CD4-positive, CD25-positive, alpha-beta regulatory T cell (primary cell): ENCODE measurements around the gene PEX7. TPM values are rescaled to one million over a fixed set of nuclear protein-coding genes. Genes with fewer than 3 reads are reported as not detected.
A peak's percentile ranks its signal among the peaks of the same experiment; 100 is the strongest.
"Not testable (repeated sequence)": the region's sequence is repeated elsewhere in the genome, so short reads cannot be mapped to it uniquely, and the experiment has no call there.

ENCODE experiments used
- ATAC-seq, 2 donors: fragments of 150-1000 bp; cut with Tn5 transposase; one replicate each; pipeline ENCODE4 v1.10.0; 2021; ENCODE audit warnings: low read depth in 2 of 2, moderate number of reproducible peaks in 2 of 2, moderate library complexity in 1 of 2
- DNase-seq, 3 donors: peaks; one replicate each; pipeline versions ENCODE4 v3.0.0 to v3.0.0-alpha.2; 2012 to 2022; ENCODE audit warnings: mixed read lengths in 1 of 3
- H3K27ac ChIP-seq: one replicate; pipeline ENCODE4 v1.7.0; 2013; ENCODE audit warnings: mild to moderate bottlenecking, low read length; ENCODE audit not compliant: insufficient read depth, poor library complexity, severe bottlenecking
- H3K27me3 ChIP-seq: one replicate; pipeline ENCODE4 v1.7.0; 2013; ENCODE audit warnings: low read length; ENCODE audit not compliant: control insufficient read depth, insufficient read depth
- H3K36me3 ChIP-seq: one replicate; pipeline ENCODE4 v1.7.0; 2013; ENCODE audit warnings: mild to moderate bottlenecking, low read length, moderate library complexity; ENCODE audit not compliant: control insufficient read depth, insufficient read depth
- H3K4me1 ChIP-seq: 2 replicates; pipeline ENCODE4 v1.7.0; 2013; ENCODE audit warnings: mild to moderate bottlenecking, low read length; ENCODE audit not compliant: insufficient read depth, control insufficient read depth, poor library complexity, severe bottlenecking
- H3K4me3 ChIP-seq: one replicate; pipeline ENCODE4 v1.7.0; 2013; ENCODE audit warnings: low read depth, mild to moderate bottlenecking, low read length, moderate library complexity
- H3K9me3 ChIP-seq, 2 experiments: 1 replicate in 1 of 2; 2 replicates in 1 of 2; pipeline ENCODE4 v1.7.0; 2013; ENCODE audit warnings: low read length in 2 of 2, mild to moderate bottlenecking in 1 of 2, moderate library complexity in 1 of 2; ENCODE audit not compliant: control insufficient read depth in 2 of 2
- H3K27ac Mint-ChIP-seq, 3 donors: one replicate each; pipeline ENCODE4 v1.8.0; 2020 to 2022; ENCODE audit warnings: mild to moderate bottlenecking in 3 of 3, mixed read lengths in 3 of 3, moderate library complexity in 2 of 3
- H3K27me3 Mint-ChIP-seq: one replicate; pipeline ENCODE4 v1.8.0; 2022; ENCODE audit warnings: mild to moderate bottlenecking, mixed read lengths
- H3K36me3 Mint-ChIP-seq: one replicate; pipeline ENCODE4 v1.8.0; 2020; ENCODE audit warnings: mixed read lengths
- H3K4me1 Mint-ChIP-seq, 4 donors: one replicate each; pipeline ENCODE4 v1.8.0; 2020 to 2022; ENCODE audit warnings: mixed read lengths in 4 of 4, mild to moderate bottlenecking in 1 of 4
- H3K4me3 Mint-ChIP-seq, 4 donors: one replicate each; pipeline ENCODE4 v1.8.0; 2020 to 2022; ENCODE audit warnings: mild to moderate bottlenecking in 4 of 4, mixed read lengths in 4 of 4, moderate library complexity in 3 of 4
- H3K9me3 Mint-ChIP-seq, 7 donors: one replicate each; pipeline ENCODE4 v1.8.0; 2020 to 2022; ENCODE audit warnings: mixed read lengths in 7 of 7, mild to moderate bottlenecking in 3 of 7, moderate library complexity in 2 of 7
- polyA plus RNA-seq, 4 donors: library from polyadenylated mRNA; unstranded; fragments of 300-500 nt; fragmentation: Illumina TruSeq; gene quantifications; one replicate each; pipeline ENCODE4 v1.2.3, GENCODE V29; 2021
- total RNA-seq: library from RNA; stranded (reverse); gene quantifications from one replicate; pipeline ENCODE4 v1.2.3, GENCODE V29; 2022

Gene PEX7
- total and polyA plus RNA-seq, 5 donors from 2014 or later: 4.1 to 9.4 (median 5.7) TPM

DNA sequence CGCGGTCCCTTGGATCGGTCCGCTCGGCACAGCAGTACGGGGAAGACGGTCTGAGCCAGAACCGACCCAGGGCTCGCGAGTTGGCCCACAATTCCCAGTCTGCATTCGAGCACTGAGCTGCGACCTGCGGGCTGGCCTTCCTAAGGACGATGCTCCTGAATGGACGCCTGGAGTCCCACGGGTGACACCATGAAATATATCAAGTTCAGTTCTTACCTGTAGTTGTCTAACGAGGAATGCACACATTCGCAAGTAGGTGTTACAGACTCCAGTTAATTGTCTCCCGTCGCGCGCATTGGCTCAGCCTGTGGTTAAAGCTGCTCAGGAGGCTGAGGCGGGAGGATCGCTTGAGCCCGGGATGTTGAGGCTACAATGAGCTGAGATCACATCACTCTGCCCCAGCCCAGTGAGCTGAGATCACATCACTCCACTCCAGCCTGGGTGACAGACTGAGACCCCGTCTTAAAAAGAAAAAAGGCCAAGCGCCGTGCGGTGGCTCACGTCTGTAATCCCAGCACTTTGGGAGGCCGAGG lies 802 bp downstream of the PEX7 start:
- peaks cover 23 to 48% (median 32%) of the 10 kb centered on the region in 4 donors for H3K4me1 Mint-ChIP-seq
- Histone ChIP-seq H3K4me3 (peak overlapping the region; percentile 65), H3K36me3 (peaks cover 9% of the 10 kb centered on the region), H3K9me3 (no peaks in the 10 kb centered on the region), H3K27me3 (no peaks in the 10 kb centered on the region), H3K4me1 (peaks cover 10% of the 10 kb centered on the region), H3K27ac (peak overlapping the region; percentile 89)
- H3K27me3 Mint-ChIP-seq: peaks cover 4% of the 10 kb centered on the region
- peak overlapping the region; percentile 88 to 97 (median 92) for H3K4me3 Mint-ChIP-seq
- ATAC-seq: no peak
- no peak for DNase-seq
- peak overlapping the region; percentile 74 to 95 (median 95) for H3K27ac Mint-ChIP-seq
- H3K9me3 Mint-ChIP-seq: peaks cover 0 to 1% (median 0%) of the 10 kb centered on the region in 7 donors
- H3K36me3 Mint-ChIP-seq: peaks cover 27% of the 10 kb centered on the region

DNA sequence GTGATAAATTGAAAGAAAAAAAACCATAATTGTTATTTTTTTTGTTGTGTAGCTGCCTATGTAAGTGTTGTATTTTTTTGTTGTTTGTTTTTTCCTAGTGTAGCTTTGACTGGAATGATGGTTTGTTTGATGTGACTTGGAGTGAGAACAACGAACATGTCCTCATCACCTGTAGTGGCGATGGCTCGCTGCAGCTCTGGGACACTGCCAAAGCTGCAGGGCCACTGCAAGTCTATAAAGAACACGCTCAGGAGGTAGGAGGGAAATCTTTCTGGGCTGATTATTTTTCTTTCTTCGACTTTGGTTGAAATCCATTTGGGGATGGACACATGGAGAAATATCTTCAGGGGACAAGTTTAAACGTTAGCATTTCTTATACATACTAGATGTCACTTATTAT lies 3.8 kb downstream of the PEX7 start:
- Mint-ChIP-seq H3K9me3 (peaks cover 0 to 8% (median 4%) of the 10 kb centered on the region in 7 donors), H3K4me3 (peak overlapping the region in 2 of 4 donors; percentile 49 to 80), H3K36me3 (peaks cover 53% of the 10 kb centered on the region), H3K27me3 (no peaks in the 10 kb centered on the region), H3K4me1 (peaks cover 25 to 52% (median 31%) of the 10 kb centered on the region in 4 donors), H3K27ac (no peak overlapping the region)
- H3K27me3 ChIP-seq: no peaks in the 10 kb centered on the region
- peaks cover 34% of the 10 kb centered on the region for H3K36me3 ChIP-seq
- peaks cover 10% of the 10 kb centered on the region for H3K4me1 ChIP-seq
- ATAC-seq (no peak), DNase-seq (no peak)
- H3K4me3 ChIP-seq: no peak overlapping the region
- no peak overlapping the region for H3K27ac ChIP-seq
- peaks cover 0 to 9% of the 10 kb centered on the region in 2 experiments for H3K9me3 ChIP-seq

DNA sequence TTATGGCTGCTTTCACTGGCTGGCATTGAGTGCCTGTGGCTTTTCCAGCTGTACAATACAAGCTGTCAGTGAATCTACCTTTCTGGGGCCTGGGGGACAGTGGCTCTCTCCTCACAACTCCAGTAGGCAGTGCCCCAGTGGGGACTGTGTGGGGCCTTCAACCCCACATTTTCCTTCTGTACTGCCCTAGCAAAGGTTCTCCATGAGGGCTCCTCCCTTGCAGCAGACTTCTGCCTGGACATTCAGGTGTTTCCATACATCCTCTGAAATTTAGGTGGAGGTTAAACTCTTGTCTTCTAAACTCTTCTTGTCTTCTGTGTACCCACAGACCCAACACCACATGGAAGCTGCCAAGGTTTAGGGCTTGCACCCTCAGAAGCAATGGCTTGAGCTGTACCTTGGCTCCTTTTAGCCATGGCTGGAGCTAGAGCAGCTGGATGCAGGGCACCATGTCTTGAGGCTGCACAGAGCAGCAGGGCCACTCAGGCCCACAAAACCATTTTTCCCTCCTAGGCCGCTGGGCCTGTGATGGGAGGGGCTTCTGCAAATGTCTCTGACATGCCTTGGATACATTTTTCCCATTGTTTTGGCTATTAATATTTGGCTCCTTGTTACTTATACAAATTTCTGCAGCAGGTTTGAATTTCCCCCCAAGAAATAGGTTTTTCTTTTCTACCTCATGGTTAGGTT lies 9.6 kb downstream of the PEX7 start:
- Mint-ChIP-seq H3K27me3 (no peaks in the 10 kb centered on the region), H3K4me3 (no peak overlapping the region), H3K27ac (no peak overlapping the region), H3K9me3 (peaks cover 0 to 19% (median 6%) of the 10 kb centered on the region in 7 donors), H3K36me3 (peaks cover 62% of the 10 kb centered on the region), H3K4me1 (peaks cover 0 to 9% (median 5%) of the 10 kb centered on the region in 4 donors)
- H3K4me3 ChIP-seq: no peak overlapping the region
- no peaks in the 10 kb centered on the region for H3K4me1 ChIP-seq
- DNase-seq (no peak), ATAC-seq (no peak)
- peaks cover 7 to 23% of the 10 kb centered on the region in 2 experiments for H3K9me3 ChIP-seq
- H3K27me3 ChIP-seq: no peaks in the 10 kb centered on the region
- peaks cover 48% of the 10 kb centered on the region for H3K36me3 ChIP-seq
- H3K27ac ChIP-seq: no peak overlapping the region

DNA sequence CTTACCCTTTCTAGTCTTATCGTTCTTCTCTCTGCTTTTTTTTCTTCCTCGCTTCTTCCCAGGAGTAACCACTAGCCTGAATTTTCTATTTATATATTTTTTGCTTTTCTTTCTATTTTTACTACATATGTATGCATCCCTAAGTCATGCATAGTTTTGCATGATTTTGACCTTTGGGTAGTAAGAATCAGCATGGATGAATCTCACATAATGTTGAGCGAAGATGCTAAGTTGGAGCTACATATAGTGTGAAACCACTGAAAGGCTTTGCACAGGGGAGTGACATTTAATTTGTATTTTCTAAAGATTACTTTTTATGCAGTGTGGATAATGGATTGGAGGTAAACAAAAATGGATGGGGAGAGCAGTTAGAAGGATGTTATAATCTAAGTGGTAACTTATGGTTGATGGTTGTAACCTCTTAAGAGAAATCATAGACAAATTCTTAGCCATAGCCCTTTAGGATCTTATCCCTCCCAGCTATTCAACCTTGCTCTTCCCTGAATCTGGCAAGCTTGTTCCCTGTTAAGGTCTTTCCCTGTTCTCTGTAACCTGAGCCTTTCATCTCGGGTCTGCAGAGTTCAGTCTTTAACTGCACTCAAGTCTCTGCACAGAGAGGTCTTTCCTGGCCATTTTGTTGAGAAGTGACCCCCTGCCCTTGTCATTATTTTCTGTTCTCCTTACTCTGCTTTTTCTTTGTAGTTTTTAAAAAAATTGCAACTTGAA lies 18.0 kb downstream of the PEX7 start:
- H3K4me3 Mint-ChIP-seq: no peak overlapping the region
- H3K27me3 Mint-ChIP-seq: no peaks in the 10 kb centered on the region
- peaks cover 0 to 20% (median 8%) of the 10 kb centered on the region in 4 donors for H3K4me1 Mint-ChIP-seq
- no peak overlapping the region for H3K27ac Mint-ChIP-seq
- no peak overlapping the region for H3K4me3 ChIP-seq
- no peak overlapping the region for H3K27ac ChIP-seq
- DNase-seq (no peak), ATAC-seq (no peak)
- H3K36me3 ChIP-seq: peaks cover 5% of the 10 kb centered on the region
- no peaks in the 10 kb centered on the region for H3K27me3 ChIP-seq
- peaks cover 19% of the 10 kb centered on the region for H3K36me3 Mint-ChIP-seq
- H3K9me3 Mint-ChIP-seq: no peaks in the 10 kb centered on the region
- no peaks in the 10 kb centered on the region for H3K9me3 ChIP-seq
- H3K4me1 ChIP-seq: no peaks in the 10 kb centered on the region

DNA sequence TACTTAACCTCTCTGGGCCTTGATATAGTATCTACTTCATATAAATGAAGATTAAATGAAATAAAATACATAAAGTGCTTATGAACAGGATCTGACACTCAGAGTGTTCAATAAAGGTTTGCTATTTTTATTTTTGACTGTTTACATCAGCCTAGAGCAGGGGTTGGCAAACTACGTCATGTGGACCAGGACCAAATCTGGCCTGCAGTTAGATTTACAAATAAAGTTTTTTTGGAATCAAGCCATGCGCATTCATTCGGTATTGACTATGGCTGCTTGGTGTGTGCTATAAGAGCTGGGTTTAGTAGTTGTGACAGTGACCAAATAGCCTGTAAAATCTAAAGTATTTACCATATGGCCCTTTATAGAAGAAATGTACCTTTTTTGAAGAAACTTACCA lies 20.8 kb downstream of the PEX7 start:
- Histone ChIP-seq H3K36me3 (peaks cover 5% of the 10 kb centered on the region), H3K27ac (no peak overlapping the region), H3K9me3 (no peaks in the 10 kb centered on the region), H3K27me3 (no peaks in the 10 kb centered on the region), H3K4me3 (no peak overlapping the region), H3K4me1 (no peaks in the 10 kb centered on the region)
- Mint-ChIP-seq H3K36me3 (peaks cover 26% of the 10 kb centered on the region), H3K27me3 (no peaks in the 10 kb centered on the region), H3K4me3 (no peak overlapping the region), H3K9me3 (peaks cover 0 to 2% (median 0%) of the 10 kb centered on the region in 7 donors), H3K27ac (peak overlapping the region in 1 of 3 donors; percentile 39), H3K4me1 (peaks cover 4 to 21% (median 11%) of the 10 kb centered on the region in 4 donors)
- ATAC-seq (no peak), DNase-seq (no peak)

DNA sequence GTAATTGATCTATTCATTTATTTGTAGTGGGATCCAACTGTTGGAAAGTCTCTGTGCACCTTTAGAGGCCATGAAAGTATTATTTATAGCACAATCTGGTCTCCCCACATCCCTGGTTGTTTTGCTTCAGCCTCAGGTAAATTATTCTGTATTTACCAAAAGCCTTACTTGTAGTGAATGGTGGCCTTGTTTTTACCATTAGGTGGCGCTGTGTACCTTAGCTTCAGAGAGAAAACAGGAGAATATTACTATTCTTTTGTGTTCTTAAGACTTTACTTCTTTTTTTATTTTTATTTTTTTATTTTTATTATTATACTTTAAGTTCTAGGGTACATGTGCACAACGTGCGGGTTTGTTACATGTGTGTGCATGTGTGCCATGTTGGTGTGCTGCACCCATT lies 23.7 kb downstream of the PEX7 start:
- no peak for ATAC-seq

DNA sequence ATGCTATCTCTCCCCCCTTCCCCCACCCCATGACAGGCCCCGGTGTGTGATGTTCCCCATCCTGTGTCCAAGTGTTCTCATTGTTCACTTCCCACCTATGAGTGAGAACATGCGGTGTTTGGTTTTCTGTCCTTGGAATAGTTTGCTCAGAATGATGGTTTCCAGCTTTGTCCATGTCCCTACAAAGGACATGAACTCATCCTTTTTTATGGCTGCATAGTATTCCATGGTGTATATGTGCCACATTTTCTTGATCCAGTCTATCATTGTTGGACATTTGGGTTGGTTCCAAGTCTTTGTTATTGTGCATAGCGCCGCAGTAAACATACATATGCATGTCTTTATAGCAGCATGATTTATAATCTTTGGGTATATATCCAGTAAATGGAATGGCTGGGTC lies 24.1 kb downstream of the PEX7 start:
- H3K36me3 Mint-ChIP-seq: peaks cover 41% of the 10 kb centered on the region
- H3K27ac Mint-ChIP-seq, H3K27ac ChIP-seq, ATAC-seq, H3K9me3 Mint-ChIP-seq, H3K27me3 Mint-ChIP-seq, H3K4me3 ChIP-seq, H3K9me3 ChIP-seq, H3K4me3 Mint-ChIP-seq, H3K36me3 ChIP-seq, H3K4me1 ChIP-seq, H3K27me3 ChIP-seq, DNase-seq: not testable (repeated sequence)
- H3K4me1 Mint-ChIP-seq: peaks cover 5 to 11% (median 9%) of the 10 kb centered on the region in 4 donors

More for the DNA sequence above, 23.7 kb downstream of the PEX7 start:
- H3K27ac Mint-ChIP-seq: no peak overlapping the region
- no peaks in the 10 kb centered on the region for H3K9me3 ChIP-seq
- peaks cover 41% of the 10 kb centered on the region for H3K36me3 Mint-ChIP-seq
- peak in 2 of 3 donors; percentile 32 to 72 for DNase-seq
- H3K4me1 Mint-ChIP-seq: peaks cover 8 to 13% (median 10%) of the 10 kb centered on the region in 4 donors
- H3K27me3 ChIP-seq: no peaks in the 10 kb centered on the region
- H3K9me3 Mint-ChIP-seq: peaks cover 0 to 5% (median 2%) of the 10 kb centered on the region in 7 donors
- H3K4me3 Mint-ChIP-seq: no peak overlapping the region
- H3K36me3 ChIP-seq: peaks cover 6% of the 10 kb centered on the region
- H3K27me3 Mint-ChIP-seq: no peaks in the 10 kb centered on the region
- H3K4me1 ChIP-seq: no peaks in the 10 kb centered on the region
- H3K4me3 ChIP-seq: no peak overlapping the region
- H3K27ac ChIP-seq: no peak overlapping the region
